GM13977 (cell line): Measurements from ENCODE around the gene C8A.

Experiments used
- DNase-seq: peaks from one replicate; pipeline ENCODE4 v3.0.0; 2012; ENCODE audit warnings: low spot score
- in situ Hi-C: fragments of 300-500 bp; cut with MboI; formaldehyde crosslinking; loops from one replicate; pipeline ENCODE4 v1.12.0; 2022; ENCODE audit warnings: low sequenced_read_pairs, low pct_unique_long_range_greater_than_20kb, mixed read lengths, inconsistent platforms; ENCODE audit not compliant: unreplicated experiment
- TF ChIP-seq, protein P1 (sequence below): IDR thresholded peaks from 2 replicates; pipeline ENCODE4 v1.5.1; 2012; ENCODE audit warnings: mild to moderate bottlenecking, control low read depth; ENCODE audit not compliant: insufficient read depth; ENCODE audit errors: extremely low read depth, missing control alignments

The C8A gene

DNA sequence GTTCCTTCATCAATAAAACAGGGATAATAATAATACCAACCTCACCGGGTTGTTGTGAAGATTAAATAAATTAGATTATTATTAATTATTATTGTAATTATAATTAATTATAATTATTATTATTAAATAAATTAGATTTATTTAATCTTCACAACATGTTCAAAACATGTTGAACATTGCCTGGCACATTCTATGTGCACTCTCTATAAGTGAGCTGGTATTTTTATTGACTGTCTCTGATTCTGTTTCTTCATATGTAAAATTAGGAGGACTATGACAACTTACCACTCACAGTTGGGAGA is 112.1 kb downstream of the C8A start:
- DNase-seq = no peak
- in situ Hi-C loops = no loop called here
- TF ChIP-seq, protein P1, sequence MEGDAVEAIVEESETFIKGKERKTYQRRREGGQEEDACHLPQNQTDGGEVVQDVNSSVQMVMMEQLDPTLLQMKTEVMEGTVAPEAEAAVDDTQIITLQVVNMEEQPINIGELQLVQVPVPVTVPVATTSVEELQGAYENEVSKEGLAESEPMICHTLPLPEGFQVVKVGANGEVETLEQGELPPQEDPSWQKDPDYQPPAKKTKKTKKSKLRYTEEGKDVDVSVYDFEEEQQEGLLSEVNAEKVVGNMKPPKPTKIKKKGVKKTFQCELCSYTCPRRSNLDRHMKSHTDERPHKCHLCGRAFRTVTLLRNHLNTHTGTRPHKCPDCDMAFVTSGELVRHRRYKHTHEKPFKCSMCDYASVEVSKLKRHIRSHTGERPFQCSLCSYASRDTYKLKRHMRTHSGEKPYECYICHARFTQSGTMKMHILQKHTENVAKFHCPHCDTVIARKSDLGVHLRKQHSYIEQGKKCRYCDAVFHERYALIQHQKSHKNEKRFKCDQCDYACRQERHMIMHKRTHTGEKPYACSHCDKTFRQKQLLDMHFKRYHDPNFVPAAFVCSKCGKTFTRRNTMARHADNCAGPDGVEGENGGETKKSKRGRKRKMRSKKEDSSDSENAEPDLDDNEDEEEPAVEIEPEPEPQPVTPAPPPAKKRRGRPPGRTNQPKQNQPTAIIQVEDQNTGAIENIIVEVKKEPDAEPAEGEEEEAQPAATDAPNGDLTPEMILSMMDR = no peak

DNA sequence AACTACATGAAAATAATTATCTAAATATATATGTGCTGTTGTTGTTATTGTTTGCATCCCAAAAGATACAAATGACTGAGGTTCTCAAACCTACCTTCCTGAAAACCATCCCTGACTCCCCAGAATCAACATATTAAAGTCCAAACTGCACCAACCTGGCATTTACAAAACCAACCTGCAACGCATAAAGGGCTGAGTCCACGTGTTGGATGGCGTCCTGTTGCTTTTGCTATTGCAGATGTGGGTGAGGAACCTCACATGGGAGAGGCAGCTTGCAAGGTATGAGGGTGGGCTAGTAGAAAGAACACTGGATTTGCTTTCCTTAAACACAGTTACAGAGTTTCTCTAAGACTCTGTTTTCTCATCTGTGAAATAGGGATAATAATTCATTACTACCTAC is 112.8 kb downstream of the C8A start:
- TF ChIP-seq, protein P1 = no peak
- no peak for DNase-seq
- in situ Hi-C loops = no loop called here
